CD4-positive, alpha-beta T cell treated with Interleukin-21 for 1 hour (primary cell): Measurements from ENCODE around the gene ITGB2.

Experiments used
- DNase-seq: peaks from one replicate; pipeline ENCODE4 v3.0.0-alpha.2; 2020

ITGB2 gene

GRCh38 chr21:44842721-44843445, 77.8 kb downstream of the ITGB2 start:
- no peak for DNase-seq

- no peak for DNase-seq
Measured at GRCh38 chr21:44842087-44842486, 78.6 kb downstream of the ITGB2 start.

DNA sequence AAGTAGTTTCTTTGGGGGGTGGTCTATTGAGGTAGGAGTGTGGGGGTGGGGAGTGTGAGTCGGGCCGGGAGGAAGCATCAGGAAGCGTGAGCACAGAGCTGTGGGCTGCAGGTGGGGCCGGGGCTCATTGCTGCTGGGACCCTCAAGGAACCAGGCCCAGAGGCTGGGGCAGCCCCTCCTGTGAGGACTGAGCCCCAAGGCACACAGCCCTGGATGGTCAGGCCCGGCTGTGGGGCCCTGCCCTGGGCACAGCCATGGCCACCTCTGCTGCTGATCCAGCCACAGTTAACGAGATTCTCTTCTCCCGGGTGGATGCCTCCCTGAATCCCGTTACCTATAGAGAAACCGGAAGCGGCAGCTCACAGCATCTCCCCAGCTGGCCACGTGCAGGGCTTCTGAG, 79.9 kb downstream of the ITGB2 start:
- DNase-seq: no peak

- DNase-seq: no peak
Measured at GRCh38 chr21:44838951-44839350, 81.7 kb downstream of the ITGB2 start.

GRCh38 chr21:44838039-44838895, 82.4 kb downstream of the ITGB2 start:
- DNase-seq: no peak

- no peak for DNase-seq
Measured at GRCh38 chr21:44837537-44837936, 83.2 kb downstream of the ITGB2 start.

- no peak for DNase-seq
Measured at GRCh38 chr21:44836666-44837471, 83.8 kb downstream of the ITGB2 start.

DNA sequence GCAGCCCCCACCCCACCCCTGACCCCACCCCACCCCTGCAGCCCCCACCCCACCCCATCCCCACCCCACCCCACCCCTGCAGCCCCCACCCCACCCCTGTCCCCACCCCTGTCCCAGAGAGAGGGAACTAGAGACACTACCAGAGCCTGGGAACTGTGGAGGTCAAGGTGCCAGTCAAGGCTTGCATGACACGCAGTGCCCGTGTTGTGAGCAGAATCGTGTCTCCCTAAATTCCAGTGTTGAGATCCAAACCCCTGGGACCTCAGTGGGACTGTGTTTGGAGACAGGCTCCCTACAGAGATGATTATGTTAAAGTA, 84.4 kb downstream of the ITGB2 start:
- DNase-seq: no peak
